Inferior parietal cortex (tissue), 1 donor: Measurements from ENCODE around the gene MASP1.

ENCODE experiments used
- DNase-seq: peaks from one replicate; pipeline ENCODE4 v3.0.0-alpha.2; 2016; ENCODE audit errors: extremely low spot score

The MASP1 gene

GRCh38 chr3:187186801-187187421 is 104.6 kb downstream of the MASP1 start:
- no peak for DNase-seq

DNA sequence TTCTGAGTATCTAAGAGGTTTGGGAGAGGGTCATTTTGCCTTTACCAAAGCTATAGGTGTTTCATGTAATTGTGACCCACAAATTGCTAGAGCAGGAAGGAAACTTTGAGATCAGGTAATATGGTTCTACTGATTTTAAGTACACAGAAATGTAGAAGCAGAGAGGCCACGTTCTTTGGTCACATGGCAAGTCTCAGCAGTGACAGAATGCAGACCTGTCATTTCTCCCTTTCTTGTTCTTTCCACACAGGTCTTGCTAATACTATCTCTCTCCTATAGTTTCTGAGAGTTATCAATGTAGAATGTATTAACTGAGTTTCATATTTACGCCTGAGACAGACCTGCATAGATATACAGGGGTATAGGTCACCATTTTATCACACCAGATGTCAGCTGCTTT is 105.2 kb downstream of the MASP1 start:
- no peak for DNase-seq

- no peak for DNase-seq
These were observed 105.8 kb downstream of the MASP1 start for GRCh38 chr3:187185759-187186158.
